ENCODE results near the gene TNFRSF9. TPM values are rescaled to one million over a fixed set of nuclear protein-coding genes. Genes with fewer than 3 reads are reported as not detected.

Gene TNFRSF9
- total and polyA plus RNA-seq, 2 experiments from 2014 or later = 0.08 to 1.2 TPM

DNA sequence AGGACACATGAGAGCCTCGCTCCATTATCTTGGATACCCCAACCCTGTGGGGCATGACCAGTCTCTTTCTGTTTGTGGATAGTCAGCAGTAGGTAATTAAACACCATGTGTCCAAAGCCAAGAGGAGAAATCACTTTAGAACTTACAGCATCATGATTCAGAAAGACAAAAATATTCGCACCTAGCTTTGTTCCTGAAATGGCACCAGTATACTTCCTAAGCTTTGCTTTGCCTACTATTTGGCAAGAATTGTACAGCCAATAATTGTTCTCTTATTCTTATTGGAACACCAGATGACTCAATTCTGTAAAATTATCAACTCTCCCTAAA, 24.2 kb downstream of the TNFRSF9 start:
- Histone ChIP-seq H3K36me3 (replicated peaks; ENCODE audit: insufficient read depth, low read depth) (no peaks in the 10 kb centered on the region), H3K9me3 (ENCODE audit: low read depth) (no peaks in the 10 kb centered on the region), H3K79me2 (no peaks in the 10 kb centered on the region), H3K4me3 (no peak overlapping the region), H3K4me2 (no peak overlapping the region), H3K4me1 (ENCODE audit: insufficient read depth) (no peaks in the 10 kb centered on the region), H3K9me2 (replicated peaks; ENCODE audit: insufficient read depth) (no peaks in the 10 kb centered on the region), H3K27me3 (no peaks in the 10 kb centered on the region), H4K20me1 (ENCODE audit: insufficient read depth, poor library complexity, severe bottlenecking) (no peaks in the 10 kb centered on the region), H3K27ac (no peak overlapping the region), H2AFZ (no peak overlapping the region)
- 94% methylated on average over 2 of the region's 2 CpGs for WGBS (ENCODE audit: low lambda C conversion rate, missing lambda C conversion rate)
- no peak for DNase-seq (ENCODE audit: low spot score)
- TF ChIP-seq EZH2phosphoT487 (IDR thresholded peaks at IDR 0.05; ENCODE audit: low read depth, severe bottlenecking, unreplicated experiment) = no peak
- no peak for TF ChIP-seq EZH2 (IDR thresholded peaks at IDR 0.05; ENCODE audit: borderline replicate concordance)
- TF ChIP-seq, protein P1, sequence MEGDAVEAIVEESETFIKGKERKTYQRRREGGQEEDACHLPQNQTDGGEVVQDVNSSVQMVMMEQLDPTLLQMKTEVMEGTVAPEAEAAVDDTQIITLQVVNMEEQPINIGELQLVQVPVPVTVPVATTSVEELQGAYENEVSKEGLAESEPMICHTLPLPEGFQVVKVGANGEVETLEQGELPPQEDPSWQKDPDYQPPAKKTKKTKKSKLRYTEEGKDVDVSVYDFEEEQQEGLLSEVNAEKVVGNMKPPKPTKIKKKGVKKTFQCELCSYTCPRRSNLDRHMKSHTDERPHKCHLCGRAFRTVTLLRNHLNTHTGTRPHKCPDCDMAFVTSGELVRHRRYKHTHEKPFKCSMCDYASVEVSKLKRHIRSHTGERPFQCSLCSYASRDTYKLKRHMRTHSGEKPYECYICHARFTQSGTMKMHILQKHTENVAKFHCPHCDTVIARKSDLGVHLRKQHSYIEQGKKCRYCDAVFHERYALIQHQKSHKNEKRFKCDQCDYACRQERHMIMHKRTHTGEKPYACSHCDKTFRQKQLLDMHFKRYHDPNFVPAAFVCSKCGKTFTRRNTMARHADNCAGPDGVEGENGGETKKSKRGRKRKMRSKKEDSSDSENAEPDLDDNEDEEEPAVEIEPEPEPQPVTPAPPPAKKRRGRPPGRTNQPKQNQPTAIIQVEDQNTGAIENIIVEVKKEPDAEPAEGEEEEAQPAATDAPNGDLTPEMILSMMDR (IDR thresholded peaks at IDR 0.05; ENCODE audit: poor library complexity) = no peak

DNA sequence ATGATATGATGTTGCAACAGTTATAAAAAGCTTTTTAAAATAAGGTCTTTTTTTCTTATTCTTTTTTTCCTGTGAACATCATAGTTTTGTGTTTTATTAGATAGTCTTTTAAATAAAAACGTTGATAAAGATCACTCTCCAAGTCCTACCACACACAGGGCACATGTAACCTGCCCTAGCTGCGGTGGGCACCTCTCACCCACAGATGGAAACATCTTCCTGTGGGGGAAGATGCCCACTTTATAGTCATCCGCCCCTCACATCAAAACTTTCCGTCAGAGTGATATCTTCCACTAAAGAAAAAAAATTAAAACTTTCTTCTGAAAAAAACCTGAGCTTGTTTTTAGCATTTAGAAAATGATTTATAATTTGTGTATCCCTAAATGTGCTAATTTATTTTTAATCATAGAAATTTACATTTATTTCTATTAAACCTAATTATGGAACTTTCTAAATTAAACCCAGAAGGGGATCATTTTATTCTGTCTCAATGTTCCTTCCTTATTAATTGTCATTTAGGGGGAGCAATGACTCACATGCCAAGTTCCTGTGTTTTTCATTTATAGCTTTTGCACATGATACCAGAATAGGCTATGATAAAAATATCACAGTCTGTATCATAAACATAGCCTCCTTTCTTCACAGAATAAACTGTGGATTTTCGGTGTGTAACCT, 24.7 kb downstream of the TNFRSF9 start:
- 86% methylated on average over 5 of the region's 5 CpGs for WGBS (ENCODE audit: low lambda C conversion rate, missing lambda C conversion rate)
- Histone ChIP-seq H3K79me2 (no peaks in the 10 kb centered on the region), H3K4me1 (ENCODE audit: insufficient read depth) (no peaks in the 10 kb centered on the region), H4K20me1 (ENCODE audit: insufficient read depth, poor library complexity, severe bottlenecking) (no peaks in the 10 kb centered on the region), H3K4me3 (no peak overlapping the region), H3K4me2 (no peak overlapping the region), H3K9me2 (replicated peaks; ENCODE audit: insufficient read depth) (no peaks in the 10 kb centered on the region), H3K9me3 (ENCODE audit: low read depth) (no peaks in the 10 kb centered on the region), H2AFZ (no peak overlapping the region), H3K27me3 (no peaks in the 10 kb centered on the region), H3K27ac (no peak overlapping the region), H3K36me3 (replicated peaks; ENCODE audit: insufficient read depth, low read depth) (no peaks in the 10 kb centered on the region)
- TF ChIP-seq EZH2 (IDR thresholded peaks at IDR 0.05; ENCODE audit: borderline replicate concordance) (no peak), EZH2phosphoT487 (IDR thresholded peaks at IDR 0.05; ENCODE audit: low read depth, severe bottlenecking, unreplicated experiment) (no peak)
- TF ChIP-seq, protein P1 (IDR thresholded peaks at IDR 0.05; ENCODE audit: poor library complexity) = no peak
- no peak for DNase-seq (ENCODE audit: low spot score)

DNA sequence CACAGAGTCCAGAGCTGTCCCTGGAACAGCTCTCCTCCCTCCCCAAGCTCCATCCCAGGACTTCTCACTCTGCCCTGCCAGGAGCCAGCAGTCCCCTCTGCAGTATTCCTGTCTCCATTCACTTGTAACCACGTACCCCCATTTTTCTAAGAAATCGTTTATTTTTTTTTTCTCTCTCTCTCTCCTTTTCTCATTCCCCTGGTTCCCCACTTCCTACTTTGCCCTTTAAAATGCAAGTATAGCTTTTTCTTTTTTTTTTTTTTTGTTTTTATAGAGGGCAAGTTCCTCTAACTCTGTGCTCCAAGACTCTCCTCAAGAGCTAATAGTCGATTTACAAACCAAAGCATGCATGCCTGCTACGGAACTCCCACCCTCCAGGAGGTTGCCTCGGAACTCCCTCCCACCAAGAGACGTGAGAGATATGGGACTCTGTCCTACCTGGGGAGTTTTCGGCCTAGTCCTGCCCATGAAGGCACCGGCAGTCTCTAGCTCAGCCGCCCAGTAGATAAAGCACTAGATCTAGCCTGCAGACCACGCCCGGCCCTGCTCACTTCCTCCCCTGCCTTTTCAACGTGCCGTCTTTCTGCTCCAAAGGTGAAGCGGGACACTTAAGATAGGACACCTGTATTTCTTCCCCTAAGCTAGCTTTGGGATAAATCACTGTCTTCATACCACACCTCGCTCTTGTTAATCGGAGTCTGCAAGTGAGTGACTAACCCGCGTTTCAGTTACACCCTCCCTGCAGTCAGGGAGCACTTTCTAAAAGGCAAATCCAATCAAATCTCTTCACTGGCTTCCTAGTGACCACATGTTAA, 27.7 kb downstream of the TNFRSF9 start:
- H3K36me3 ChIP-seq (replicated peaks; ENCODE audit: insufficient read depth, low read depth) = no peaks in the 10 kb centered on the region
- no peaks in the 10 kb centered on the region for H4K20me1 ChIP-seq (ENCODE audit: insufficient read depth, poor library complexity, severe bottlenecking)
- H3K27me3 ChIP-seq = no peaks in the 10 kb centered on the region
- WGBS (ENCODE audit: low lambda C conversion rate, missing lambda C conversion rate) = 59% methylated on average over 18 of the region's 18 CpGs
- no peak overlapping the region for H3K4me2 ChIP-seq
- H2AFZ ChIP-seq = no peak overlapping the region
- H3K4me1 ChIP-seq (ENCODE audit: insufficient read depth) = no peaks in the 10 kb centered on the region
- H3K4me3 ChIP-seq = no peak overlapping the region
- H3K27ac ChIP-seq = no peak overlapping the region
- H3K9me3 ChIP-seq (ENCODE audit: low read depth) = no peaks in the 10 kb centered on the region
- no peaks in the 10 kb centered on the region for H3K9me2 ChIP-seq (replicated peaks; ENCODE audit: insufficient read depth)
- TF ChIP-seq EZH2phosphoT487 (IDR thresholded peaks at IDR 0.05; ENCODE audit: low read depth, severe bottlenecking, unreplicated experiment) = no peak
- H3K79me2 ChIP-seq = no peaks in the 10 kb centered on the region
- peak; percentile 12 for DNase-seq (ENCODE audit: low spot score)

DNA sequence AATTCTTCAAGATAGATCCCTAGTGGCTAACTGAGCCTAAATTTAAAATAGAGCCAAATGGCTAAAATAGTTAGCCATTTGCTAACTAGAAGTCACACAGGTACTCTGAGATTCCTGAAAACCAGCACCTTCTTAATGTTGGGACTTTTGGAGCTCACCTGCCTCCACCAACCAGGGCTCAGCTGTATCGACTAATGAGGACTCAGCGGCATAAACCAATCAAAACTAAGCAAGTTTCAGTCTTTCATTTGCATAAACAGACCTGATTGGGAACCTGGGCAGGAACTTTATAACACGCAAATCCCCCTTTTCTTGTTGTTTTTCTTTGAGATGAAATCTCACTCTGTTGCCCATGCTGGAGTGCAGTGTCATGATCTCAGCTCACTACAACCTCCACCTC, 28.5 kb downstream of the TNFRSF9 start:
- no peaks in the 10 kb centered on the region for H3K36me3 ChIP-seq (replicated peaks; ENCODE audit: insufficient read depth, low read depth)
- H3K27ac ChIP-seq = no peak overlapping the region
- no peaks in the 10 kb centered on the region for H3K9me2 ChIP-seq (replicated peaks; ENCODE audit: insufficient read depth)
- no peaks in the 10 kb centered on the region for H3K79me2 ChIP-seq
- no peak for DNase-seq (ENCODE audit: low spot score)
- no peaks in the 10 kb centered on the region for H3K4me1 ChIP-seq (ENCODE audit: insufficient read depth)
- TF ChIP-seq EZH2 (IDR thresholded peaks at IDR 0.05; ENCODE audit: borderline replicate concordance) = no peak
- TF ChIP-seq EZH2phosphoT487 (IDR thresholded peaks at IDR 0.05; ENCODE audit: low read depth, severe bottlenecking, unreplicated experiment) = no peak
- TF ChIP-seq, protein P1 (IDR thresholded peaks at IDR 0.05; ENCODE audit: poor library complexity) = no peak
- no peak overlapping the region for H3K4me2 ChIP-seq
- no peaks in the 10 kb centered on the region for H3K27me3 ChIP-seq
- no peaks in the 10 kb centered on the region for H3K9me3 ChIP-seq (ENCODE audit: low read depth)
- 91% methylated on average over 3 of the region's 3 CpGs for WGBS (ENCODE audit: low lambda C conversion rate, missing lambda C conversion rate)
- H2AFZ ChIP-seq = no peak overlapping the region
- H4K20me1 ChIP-seq (ENCODE audit: insufficient read depth, poor library complexity, severe bottlenecking) = no peaks in the 10 kb centered on the region
- H3K4me3 ChIP-seq = no peak overlapping the region

Data from hepatocyte (in vitro differentiated cells).